CD14-positive monocyte (primary cell): ENCODE data around the gene CBR3. TPM values are rescaled to one million over a fixed set of nuclear protein-coding genes. Genes with fewer than 3 reads are reported as not detected.

Experiments
- DNase-seq, 3 donors: peaks; one replicate each; pipeline ENCODE4 v3.0.0-alpha.2; 2011 to 2022
- H2AFZ ChIP-seq: 2 replicates; pipeline ENCODE4 v1.6.0; 2012; ENCODE audit warnings: mild to moderate bottlenecking, low read depth, low read length, inconsistent platforms; ENCODE audit not compliant: insufficient read depth, poor library complexity, severe bottlenecking
- H3K27ac ChIP-seq, 2 donors: 1 replicate in 1 of 2; 2 replicates in 1 of 2; pipeline ENCODE4 v1.5.1; 2012 to 2013; ENCODE audit warnings: low read length in 2 of 2, control low read depth in 1 of 2, inconsistent platforms in 1 of 2, low read depth in 1 of 2, mild to moderate bottlenecking in 1 of 2
- H3K27me3 ChIP-seq, 2 donors: one replicate each; pipeline versions ENCODE4 v1.6.0 to v1.6.1; 2011 to 2013; ENCODE audit warnings: low read length in 2 of 2; ENCODE audit not compliant: control insufficient read depth in 2 of 2, insufficient read depth in 2 of 2
- H3K36me3 ChIP-seq, 2 donors: replicated peaks in 1 of 2; 1 replicate in 1 of 2; 2 replicates in 1 of 2; pipeline versions ENCODE4 v1.5.1 to v1.6.1; 2012 to 2013; ENCODE audit warnings: low read length in 2 of 2, control low read depth in 1 of 2, inconsistent platforms in 1 of 2, mild to moderate bottlenecking in 1 of 2; ENCODE audit not compliant: insufficient read depth in 2 of 2, control insufficient read depth in 1 of 2
- H3K4me1 ChIP-seq, 2 donors: 1 replicate in 1 of 2; 2 replicates in 1 of 2; pipeline versions ENCODE4 v1.5.1 to v1.6.1; 2012 to 2013; ENCODE audit warnings: low read length in 2 of 2, control low read depth in 1 of 2, inconsistent platforms in 1 of 2, mild to moderate bottlenecking in 1 of 2, moderate library complexity in 1 of 2; ENCODE audit not compliant: insufficient read depth in 2 of 2, control insufficient read depth in 1 of 2
- H3K4me2 ChIP-seq: replicated peaks from 2 replicates; pipeline ENCODE3; 2012; ENCODE audit warnings: low read length, moderate library complexity, mild to moderate bottlenecking; ENCODE audit not compliant: poor library complexity, severe bottlenecking; ENCODE audit errors: extremely low read depth
- H3K4me3 ChIP-seq, 3 experiments: fragments of 200-600 bp in 1 of 3; sonication (generic) in 1 of 3; replicated peaks in 1 of 3; 1 replicate in 2 of 3; 2 replicates in 1 of 3; pipeline ENCODE4 v1.5.1; 2011 to 2013; ENCODE audit warnings: low read length in 3 of 3, mild to moderate bottlenecking in 3 of 3, control low read depth in 2 of 3, low read depth in 2 of 3, inconsistent platforms in 1 of 3, moderate library complexity in 1 of 3
- H3K79me2 ChIP-seq: 2 replicates; pipeline ENCODE4 v1.6.0; 2012; ENCODE audit warnings: mild to moderate bottlenecking, control low read depth, inconsistent platforms, low read length, moderate library complexity; ENCODE audit not compliant: insufficient read depth
- H3K9ac ChIP-seq: 2 replicates; pipeline ENCODE4 v1.6.0; 2017; ENCODE audit warnings: low read length, mild to moderate bottlenecking; ENCODE audit not compliant: insufficient read depth, poor library complexity, severe bottlenecking
- H3K9me3 ChIP-seq, 2 donors: replicated peaks in 1 of 2; 1 replicate in 1 of 2; 2 replicates in 1 of 2; pipeline versions ENCODE4 v1.5.1 to v1.6.1; 2012 to 2013; ENCODE audit warnings: low read length in 2 of 2, control low read depth in 1 of 2; ENCODE audit not compliant: control insufficient read depth in 1 of 2, insufficient read depth in 1 of 2
- H4K20me1 ChIP-seq: 2 replicates; pipeline ENCODE4 v1.6.0; 2012; ENCODE audit warnings: mild to moderate bottlenecking, low read length, control low read depth, moderate library complexity; ENCODE audit not compliant: insufficient read depth
- H3K27ac Mint-ChIP-seq, 7 donors: one replicate each; pipeline ENCODE4 v1.8.0; 2020; ENCODE audit warnings: mild to moderate bottlenecking in 7 of 7, mixed read lengths in 7 of 7, moderate library complexity in 6 of 7, inconsistent platforms in 2 of 7
- H3K27me3 Mint-ChIP-seq, 3 donors: one replicate each; pipeline ENCODE4 v1.8.0; 2021 to 2022; ENCODE audit warnings: low read depth in 3 of 3, mild to moderate bottlenecking in 3 of 3, mixed read lengths in 3 of 3, moderate library complexity in 3 of 3, inconsistent platforms in 1 of 3
- H3K36me3 Mint-ChIP-seq, 2 donors: one replicate each; pipeline ENCODE4 v1.8.0; 2020; ENCODE audit warnings: mixed read lengths in 2 of 2, inconsistent platforms in 1 of 2, mild to moderate bottlenecking in 1 of 2
- H3K4me1 Mint-ChIP-seq: one replicate; pipeline ENCODE4 v1.8.0; 2020; ENCODE audit warnings: mild to moderate bottlenecking, mixed read lengths
- H3K4me3 Mint-ChIP-seq, 2 donors: one replicate each; pipeline ENCODE4 v1.8.0; 2020; ENCODE audit warnings: mild to moderate bottlenecking in 2 of 2, mixed read lengths in 2 of 2, moderate library complexity in 1 of 2
- H3K9me3 Mint-ChIP-seq, 7 donors: one replicate each; pipeline ENCODE4 v1.8.0; 2020 to 2022; ENCODE audit warnings: mixed read lengths in 7 of 7, mild to moderate bottlenecking in 6 of 7, moderate library complexity in 6 of 7, inconsistent platforms in 2 of 7
- CTCF ChIP-seq: fragments of 200-600 bp; IDR thresholded peaks from one replicate; pipeline ENCODE4 v1.8.0; 2022; ENCODE audit warnings: antibody characterized with exemption, mild to moderate bottlenecking
- WGBS: methylation state at CpG from one replicate; pipeline ENCODE4 v1.1.5; 2013; ENCODE audit warnings: missing lambda C conversion rate; ENCODE audit not compliant: insufficient coverage; 5-methylcytosine and 5-hydroxymethylcytosine counted together
- intact Hi-C, 2 donors: fragments of 100-400 bp; cut with micrococcal nuclease; formaldehyde crosslinking; loops; one replicate each; pipeline versions ENCODE4 v1.15.0 to v1.15.1; 2023
- polyA plus RNA-seq, 3 donors: library from polyadenylated mRNA; depleted of rRNA in 1 of 3; unstranded in 2 of 3; stranded (reverse) in 1 of 3; fragments of 300-500 nt in 2 of 3; fragments of >200 nt in 1 of 3; fragmentation: Illumina TruSeq in 2 of 3; gene quantifications; 1 replicate in 2 of 3; 2 replicates in 1 of 3; pipeline ENCODE4 v1.2.3, GENCODE V29; 2012 to 2021

The CBR3 gene
- polyA plus RNA-seq, 3 donors, result 0.32 to 0.40 TPM; not detected in 1

- no peak overlapping the region for H3K4me3 ChIP-seq
- H3K27ac ChIP-seq, result no peak overlapping the region
- H3K4me1 ChIP-seq, result peaks cover 8 to 10% of the 10 kb centered on the region in 2 donors
- no peak overlapping the region for H3K4me3 Mint-ChIP-seq
- H3K36me3 Mint-ChIP-seq, result no peaks in the 10 kb centered on the region
- no peak overlapping the region for H3K9ac ChIP-seq
- no peak for DNase-seq
- WGBS, result 94% methylated on average over 3 of the region's 5 CpGs
- no peaks in the 10 kb centered on the region for H3K79me2 ChIP-seq
- intact Hi-C loops, result loop anchor here in 1 of 2 donors (5.0 kb wide), 1 partner anchor 86 kb away; no protein-coding TSS in a partner anchor
- H3K36me3 ChIP-seq, result no peaks in the 10 kb centered on the region
- H3K27me3 ChIP-seq, result no peaks in the 10 kb centered on the region
- no peak overlapping the region for H3K4me2 ChIP-seq
- no peak for TF ChIP-seq CTCF
- H3K4me1 Mint-ChIP-seq, result peaks cover 14% of the 10 kb centered on the region
- H3K9me3 ChIP-seq, result no peaks in the 10 kb centered on the region
- H3K27ac Mint-ChIP-seq, result no peak overlapping the region
- no peak overlapping the region for H2AFZ ChIP-seq
- H3K27me3 Mint-ChIP-seq, result peaks cover 4 to 11% (median 9%) of the 10 kb centered on the region in 3 donors
- H3K9me3 Mint-ChIP-seq, result peaks cover 0 to 2% (median 0%) of the 10 kb centered on the region in 7 donors
- H4K20me1 ChIP-seq, result no peaks in the 10 kb centered on the region
These were observed 8.2 kb upstream of the CBR3 start for GRCh38 chr21:36126621-36127110.

DNA sequence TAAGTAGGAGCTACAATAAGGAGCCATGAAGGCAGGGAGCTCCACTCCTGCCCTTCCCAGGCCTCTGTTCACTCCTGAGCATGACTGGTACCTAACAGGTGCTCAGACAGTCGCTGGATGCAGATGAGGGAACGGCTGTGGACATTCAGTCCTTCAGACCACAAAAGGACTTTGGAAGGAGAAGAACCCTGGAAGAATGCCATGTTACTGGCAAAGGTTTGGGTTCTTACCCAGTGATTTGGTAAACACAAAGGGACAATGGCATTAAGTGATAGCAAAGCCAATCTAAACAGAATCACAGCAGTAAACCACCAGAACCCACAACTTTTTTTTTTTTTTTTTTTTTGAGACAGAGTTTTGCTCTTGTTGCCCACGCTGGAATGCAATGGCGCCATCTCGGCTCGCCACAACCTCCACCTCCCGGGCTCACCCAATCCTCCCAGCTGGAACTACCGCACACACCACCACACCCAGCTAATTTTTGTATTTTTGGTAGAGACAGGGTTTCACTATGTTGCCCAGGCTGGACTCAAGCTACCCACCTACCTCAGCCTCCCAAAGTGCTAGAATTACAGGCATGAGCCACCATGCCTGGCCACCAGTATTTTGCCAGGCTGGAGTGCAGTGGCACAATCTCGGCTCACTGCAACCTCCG is 7.5 kb upstream of the CBR3 start:
- H3K36me3 ChIP-seq, result no peaks in the 10 kb centered on the region
- peaks cover 8 to 10% of the 10 kb centered on the region in 2 donors for H3K4me1 ChIP-seq
- H3K9me3 ChIP-seq, result no peaks in the 10 kb centered on the region
- no peak for DNase-seq
- 81% methylated on average over 2 of the region's 10 CpGs for WGBS
- intact Hi-C loops, result loop anchor here in 1 of 2 donors (5.0 kb wide), 1 partner anchor 85 kb away; no protein-coding TSS in a partner anchor
- no peak overlapping the region for H3K4me3 ChIP-seq
- no peak overlapping the region for H3K4me2 ChIP-seq
- peaks cover 4 to 11% (median 9%) of the 10 kb centered on the region in 3 donors for H3K27me3 Mint-ChIP-seq
- TF ChIP-seq CTCF, result no peak
- H3K79me2 ChIP-seq, result no peaks in the 10 kb centered on the region
- no peak overlapping the region for H2AFZ ChIP-seq
- no peak overlapping the region for H3K4me3 Mint-ChIP-seq
- H3K4me1 Mint-ChIP-seq, result peaks cover 14% of the 10 kb centered on the region
- H3K9me3 Mint-ChIP-seq, result peaks cover 0 to 2% (median 0%) of the 10 kb centered on the region in 7 donors
- H3K36me3 Mint-ChIP-seq, result no peaks in the 10 kb centered on the region
- H3K27me3 ChIP-seq, result no peaks in the 10 kb centered on the region
- no peaks in the 10 kb centered on the region for H4K20me1 ChIP-seq
- H3K27ac ChIP-seq, result no peak overlapping the region
- no peak overlapping the region for H3K9ac ChIP-seq
- no peak overlapping the region for H3K27ac Mint-ChIP-seq
